ENCODE results near the gene PPP1R27. TPM values are rescaled to one million over a fixed set of nuclear protein-coding genes. Genes with fewer than 3 reads are reported as not detected.
A peak's percentile ranks its signal among the peaks of the same experiment; 100 is the strongest.

PPP1R27 gene, protein sequence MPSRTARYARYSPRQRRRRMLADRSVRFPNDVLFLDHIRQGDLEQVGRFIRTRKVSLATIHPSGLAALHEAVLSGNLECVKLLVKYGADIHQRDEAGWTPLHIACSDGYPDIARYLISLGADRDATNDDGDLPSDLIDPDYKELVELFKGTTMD
- 0.35 TPM for total RNA-seq (2013)
- 1 to 10 TPM in 1 of 3 donors, under 1 TPM in 2; 0.22 to 1.5 (median 0.33) TPM for polyA plus RNA-seq
- polyA minus RNA-seq = 0.69 and 0.72 TPM in 2 replicates
- total RNA-seq = 0 to 1.1 (median 0.18) reads per million in 11 experiments

DNA sequence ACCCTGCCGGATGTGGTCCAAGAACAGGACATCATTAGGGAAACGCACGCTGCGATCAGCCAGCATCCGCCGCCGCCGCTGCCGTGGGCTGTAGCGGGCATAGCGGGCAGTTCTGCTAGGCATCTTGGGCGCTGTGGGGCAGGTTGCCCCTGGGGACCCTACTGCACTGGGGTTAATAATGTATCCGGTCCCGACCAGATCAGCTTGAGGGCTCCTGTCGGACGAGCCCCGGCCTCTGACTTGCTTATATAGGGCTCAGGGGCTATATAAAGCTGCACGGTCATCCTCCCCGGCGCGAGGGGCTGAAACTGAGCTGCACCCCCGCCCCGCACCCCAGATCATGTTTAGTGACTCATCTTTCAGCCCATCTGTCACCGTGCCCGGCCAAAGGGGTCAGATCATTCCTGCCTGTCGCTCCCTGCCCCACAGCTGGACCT is at the start of gene PPP1R27:
PPP1R27 (minus strand) TSS at position 220 of the 437 bp plus-strand sequence; CDS start at position 123, 97 bp downstream.
- Histone ChIP-seq H3K4me1 (ENCODE audit: control insufficient read depth in 1 of 2, insufficient read depth in 2 of 2, low read length in 2 of 2) (peaks cover 65 to 75% of the 10 kb centered on the region in 2 donors), H3K4me3 (replicated peaks in 1 of 3; ENCODE audit: low read depth in 2 of 3, low read length in 3 of 3) (peak within 1 kb of the TSS in 2 of 3 experiments; percentile 52 to 72), H3K27ac (ENCODE audit: low read depth in 1 of 2, low read length in 2 of 2) (peak within 1 kb of the TSS; percentile 85 to 96), H3K27me3 (ENCODE audit: control insufficient read depth in 2 of 2, insufficient read depth in 2 of 2, low read length in 2 of 2) (no peaks in the 10 kb centered on the region), H3K9ac (ENCODE audit: insufficient read depth, low read length, poor library complexity, severe bottlenecking) (peak within 1 kb of the TSS; percentile 83), H3K36me3 (replicated peaks in 1 of 2; ENCODE audit: control insufficient read depth in 1 of 2, insufficient read depth in 2 of 2, low read length in 2 of 2) (no peaks in the 10 kb centered on the region), H4K20me1 (ENCODE audit: insufficient read depth, low read length) (no peaks in the 10 kb centered on the region), H3K9me3 (replicated peaks in 1 of 2; ENCODE audit: control insufficient read depth in 1 of 2, insufficient read depth in 1 of 2, low read length in 2 of 2) (no peaks in the 10 kb centered on the region), H2AFZ (ENCODE audit: insufficient read depth, low read depth, low read length, poor library complexity, severe bottlenecking) (peak within 1 kb of the TSS; percentile 44), H3K4me2 (replicated peaks; ENCODE audit: extremely low read depth, low read length, poor library complexity, severe bottlenecking) (peak within 1 kb of the TSS; percentile 74), H3K79me2 (ENCODE audit: insufficient read depth, low read length) (peaks cover 61% of the 10 kb centered on the region)
- TF ChIP-seq, protein P1, sequence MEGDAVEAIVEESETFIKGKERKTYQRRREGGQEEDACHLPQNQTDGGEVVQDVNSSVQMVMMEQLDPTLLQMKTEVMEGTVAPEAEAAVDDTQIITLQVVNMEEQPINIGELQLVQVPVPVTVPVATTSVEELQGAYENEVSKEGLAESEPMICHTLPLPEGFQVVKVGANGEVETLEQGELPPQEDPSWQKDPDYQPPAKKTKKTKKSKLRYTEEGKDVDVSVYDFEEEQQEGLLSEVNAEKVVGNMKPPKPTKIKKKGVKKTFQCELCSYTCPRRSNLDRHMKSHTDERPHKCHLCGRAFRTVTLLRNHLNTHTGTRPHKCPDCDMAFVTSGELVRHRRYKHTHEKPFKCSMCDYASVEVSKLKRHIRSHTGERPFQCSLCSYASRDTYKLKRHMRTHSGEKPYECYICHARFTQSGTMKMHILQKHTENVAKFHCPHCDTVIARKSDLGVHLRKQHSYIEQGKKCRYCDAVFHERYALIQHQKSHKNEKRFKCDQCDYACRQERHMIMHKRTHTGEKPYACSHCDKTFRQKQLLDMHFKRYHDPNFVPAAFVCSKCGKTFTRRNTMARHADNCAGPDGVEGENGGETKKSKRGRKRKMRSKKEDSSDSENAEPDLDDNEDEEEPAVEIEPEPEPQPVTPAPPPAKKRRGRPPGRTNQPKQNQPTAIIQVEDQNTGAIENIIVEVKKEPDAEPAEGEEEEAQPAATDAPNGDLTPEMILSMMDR (IDR thresholded peaks at IDR 0.05) = no peak
- Mint-ChIP-seq H3K9me3 (peaks cover 0 to 2% (median 0%) of the 10 kb centered on the region in 7 donors), H3K4me3 (peak within 1 kb of the TSS; percentile 69 to 86), H3K27ac (peak within 1 kb of the TSS; percentile 84 to 98 (median 94)), H3K4me1 (peaks cover 58% of the 10 kb centered on the region), H3K36me3 (no peaks in the 10 kb centered on the region), H3K27me3 (ENCODE audit: low read depth in 3 of 3) (peaks cover 0 to 1% (median 0%) of the 10 kb centered on the region in 3 donors)
- intact Hi-C loops (cut with micrococcal nuclease) = loop anchor here in 1 of 2 donors (5.0 kb wide), 1 partner anchor 37 kb away; the partner anchor contains the start of gene ARHGDIA
- WGBS (ENCODE audit: insufficient coverage) = 80% methylated on average over 24 of the region's 26 CpGs
- no peak for DNase-seq

DNA sequence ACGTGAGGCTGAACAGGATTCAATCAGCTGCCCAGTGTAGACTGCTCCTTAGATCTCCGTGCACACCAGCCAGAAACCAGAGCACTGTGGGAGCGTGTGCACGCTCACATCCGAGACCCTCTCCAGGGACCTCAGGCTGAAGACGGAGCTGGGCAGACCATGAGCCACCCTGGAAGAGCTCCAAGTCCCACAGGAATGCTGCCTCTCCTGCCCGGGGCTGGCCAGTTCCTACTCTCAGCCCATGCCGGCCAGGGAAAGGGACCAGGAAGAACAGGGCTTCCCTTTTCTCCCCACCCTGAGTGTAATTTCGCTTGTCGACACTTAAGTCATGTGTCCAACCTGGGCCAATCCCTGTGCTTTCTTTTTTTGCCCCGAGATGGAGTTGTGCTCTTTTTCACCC is 49.7 kb upstream of the PPP1R27 start:
- Histone ChIP-seq H4K20me1 (ENCODE audit: insufficient read depth, low read length) (peaks cover 35% of the 10 kb centered on the region), H3K36me3 (replicated peaks in 1 of 2; ENCODE audit: control insufficient read depth in 1 of 2, insufficient read depth in 2 of 2, low read length in 2 of 2) (peaks cover 67 to 84% of the 10 kb centered on the region in 2 donors), H3K9me3 (replicated peaks in 1 of 2; ENCODE audit: control insufficient read depth in 1 of 2, insufficient read depth in 1 of 2, low read length in 2 of 2) (no peaks in the 10 kb centered on the region), H3K4me2 (replicated peaks; ENCODE audit: extremely low read depth, low read length, poor library complexity, severe bottlenecking) (no peak overlapping the region), H2AFZ (ENCODE audit: insufficient read depth, low read depth, low read length, poor library complexity, severe bottlenecking) (no peak overlapping the region), H3K79me2 (ENCODE audit: insufficient read depth, low read length) (peaks cover 32% of the 10 kb centered on the region), H3K27me3 (ENCODE audit: control insufficient read depth in 2 of 2, insufficient read depth in 2 of 2, low read length in 2 of 2) (no peaks in the 10 kb centered on the region), H3K4me1 (ENCODE audit: control insufficient read depth in 1 of 2, insufficient read depth in 2 of 2, low read length in 2 of 2) (no peaks in the 10 kb centered on the region), H3K27ac (ENCODE audit: low read depth in 1 of 2, low read length in 2 of 2) (peak overlapping the region in 1 of 2 donors; percentile 2), H3K4me3 (replicated peaks in 1 of 3; ENCODE audit: low read depth in 2 of 3, low read length in 3 of 3) (no peak overlapping the region), H3K9ac (ENCODE audit: insufficient read depth, low read length, poor library complexity, severe bottlenecking) (no peak overlapping the region)
- Mint-ChIP-seq H3K4me1 (no peaks in the 10 kb centered on the region), H3K27me3 (ENCODE audit: low read depth in 3 of 3) (peaks cover 0 to 3% (median 0%) of the 10 kb centered on the region in 3 donors), H3K27ac (peak overlapping the region in 5 of 7 donors; percentile 25 to 83 (median 43)), H3K9me3 (no peaks in the 10 kb centered on the region), H3K4me3 (no peak overlapping the region), H3K36me3 (peaks cover 58 to 94% of the 10 kb centered on the region in 2 donors)
- intact Hi-C loops (cut with micrococcal nuclease) = no loop called here
- WGBS (ENCODE audit: insufficient coverage) = 87% methylated on average over 11 of the region's 11 CpGs
- TF ChIP-seq, protein P1 (IDR thresholded peaks at IDR 0.05) = no peak
- DNase-seq = no peak
